ENCODE measurements around the gene ALKBH5. TPM values are rescaled to one million over a fixed set of nuclear protein-coding genes. Genes with fewer than 3 reads are reported as not detected.

Gene ALKBH5
- total RNA-seq, 4 donors from 2014 or later, result 188 to 271 (median 224) TPM

GRCh38 chr17:18187226-18187625 lies 3.6 kb downstream of the ALKBH5 start:
- no peaks in the 10 kb centered on the region for H3K9me3 ChIP-seq
- in situ Hi-C loops (cut with MboI; ENCODE audit: low sequenced_read_pairs in 4 of 4) (no loop called here), intact Hi-C loops (cut with DNase I; ENCODE audit: low total_unique reads) (loop anchor here (10.0 kb wide), 1 partner anchor 342 kb away; no protein-coding TSS in a partner anchor)
- peak overlapping the region; percentile 89 to 97 (median 95) for H3K27ac ChIP-seq
- ATAC-seq, result no peak
- no peak for TF ChIP-seq POLR2A (IDR thresholded peaks at IDR 0.05)
- H3K4me1 ChIP-seq, result peaks cover 77 to 78% of the 10 kb centered on the region in 2 donors
- DNase-seq, result no peak
- H3K4me3 ChIP-seq, result peak overlapping the region; percentile 74 to 100 (median 88)
- no peaks in the 10 kb centered on the region for H3K36me3 ChIP-seq
- no peaks in the 10 kb centered on the region for H3K27me3 ChIP-seq

- in situ Hi-C loops (cut with MboI; ENCODE audit: low sequenced_read_pairs in 4 of 4) (no loop called here), intact Hi-C loops (cut with DNase I; ENCODE audit: low total_unique reads) (loop anchor here (10.0 kb wide), 1 partner anchor 343 kb away; no protein-coding TSS in a partner anchor)
- Histone ChIP-seq H3K4me1 (peaks cover 78 to 81% of the 10 kb centered on the region in 2 donors), H3K36me3 (no peaks in the 10 kb centered on the region), H3K27ac (peak overlapping the region; percentile 89 to 97 (median 95)), H3K9me3 (no peaks in the 10 kb centered on the region), H3K27me3 (no peaks in the 10 kb centered on the region), H3K4me3 (peak overlapping the region; percentile 74 to 100 (median 88))
- ATAC-seq (no peak), DNase-seq (no peak)
- no peak for TF ChIP-seq POLR2A (IDR thresholded peaks at IDR 0.05)
- TF ChIP-seq CTCF (IDR thresholded peaks at IDR 0.05 in 4 of 5, conservative IDR thresholded peaks at IDR 0.05 in 1 of 5), result no peak
These were observed 4.5 kb downstream of the ALKBH5 start for GRCh38 chr17:18187821-18188761.

DNA sequence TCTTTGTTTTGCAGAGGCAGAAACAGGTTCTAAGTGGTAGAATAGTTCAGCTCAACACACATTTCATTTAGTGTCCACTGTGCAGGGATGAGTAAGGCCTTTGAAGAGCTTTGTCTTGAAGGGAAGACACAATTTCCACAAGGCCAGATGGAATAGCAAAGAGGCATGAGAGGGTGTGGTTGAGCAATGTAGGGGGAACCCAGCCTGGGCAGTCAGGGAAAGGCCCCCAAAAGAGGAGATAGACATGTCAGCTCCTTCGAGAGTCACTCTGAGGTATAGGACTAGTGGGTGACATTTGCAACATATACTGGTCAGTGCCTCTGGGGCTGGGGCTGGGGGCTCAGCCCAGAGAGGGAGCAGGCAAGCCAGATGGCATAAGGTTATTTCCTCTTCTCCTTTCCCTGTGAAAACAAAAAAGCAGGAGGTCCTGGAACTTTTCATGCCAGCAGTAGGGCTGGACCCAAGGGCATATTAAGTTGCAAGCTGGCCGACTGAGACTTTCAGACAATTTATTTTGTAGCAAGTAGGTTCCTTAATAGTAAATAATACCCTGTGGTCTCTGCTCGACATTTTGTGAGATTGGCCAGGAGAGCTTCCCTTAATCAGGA lies 7.1 kb downstream of the ALKBH5 start:
- no peak for DNase-seq
- intact Hi-C loops (cut with DNase I; ENCODE audit: low total_unique reads) (no loop called here), in situ Hi-C loops (cut with MboI; ENCODE audit: low sequenced_read_pairs in 4 of 4) (no loop called here)
- Histone ChIP-seq H3K4me1 (peaks cover 78 to 98% of the 10 kb centered on the region in 2 donors), H3K27me3 (no peaks in the 10 kb centered on the region), H3K36me3 (peaks cover 0 to 8% of the 10 kb centered on the region in 2 donors), H3K4me3 (peak overlapping the region in 3 of 4 donors; percentile 4 to 9 (median 8)), H3K27ac (peak overlapping the region; percentile 59 to 97 (median 92)), H3K9me3 (no peaks in the 10 kb centered on the region)
- no peak for ATAC-seq
- no peak for TF ChIP-seq CTCF (IDR thresholded peaks at IDR 0.05 in 4 of 5, conservative IDR thresholded peaks at IDR 0.05 in 1 of 5)
- TF ChIP-seq POLR2A (IDR thresholded peaks at IDR 0.05), result no peak

- ATAC-seq (peak in 1 of 2 donors; percentile 9), DNase-seq (no peak)
- intact Hi-C loops (cut with DNase I; ENCODE audit: low total_unique reads), result no loop called here
- TF ChIP-seq CTCF (IDR thresholded peaks at IDR 0.05 in 4 of 5, conservative IDR thresholded peaks at IDR 0.05 in 1 of 5) (no peak), POLR2A (IDR thresholded peaks at IDR 0.05) (no peak)
- in situ Hi-C loops (cut with MboI; ENCODE audit: low sequenced_read_pairs in 4 of 4), result no loop called here
- H3K4me1 ChIP-seq, result peaks cover 72 to 97% of the 10 kb centered on the region in 2 donors
- no peaks in the 10 kb centered on the region for H3K9me3 ChIP-seq
- H3K27me3 ChIP-seq, result no peaks in the 10 kb centered on the region
- peaks cover 0 to 13% of the 10 kb centered on the region in 2 donors for H3K36me3 ChIP-seq
- H3K4me3 ChIP-seq, result peak overlapping the region in 2 of 4 donors; percentile 4 to 8
- H3K27ac ChIP-seq, result peak overlapping the region; percentile 59 to 97 (median 92)
These were observed 7.6 kb downstream of the ALKBH5 start for GRCh38 chr17:18191236-18191667.

- Histone ChIP-seq H3K27me3 (no peaks in the 10 kb centered on the region), H3K27ac (peak overlapping the region; percentile 59 to 97 (median 92)), H3K36me3 (peaks cover 0 to 20% of the 10 kb centered on the region in 2 donors), H3K9me3 (no peaks in the 10 kb centered on the region), H3K4me3 (no peak overlapping the region), H3K4me1 (peaks cover 67 to 97% of the 10 kb centered on the region in 2 donors)
- DNase-seq (no peak), ATAC-seq (no peak)
- intact Hi-C loops (cut with DNase I; ENCODE audit: low total_unique reads), result no loop called here
- TF ChIP-seq CTCF (IDR thresholded peaks at IDR 0.05 in 4 of 5, conservative IDR thresholded peaks at IDR 0.05 in 1 of 5), result peak in 1 of 5 experiments; percentile 33
- TF ChIP-seq POLR2A (IDR thresholded peaks at IDR 0.05), result no peak
- in situ Hi-C loops (cut with MboI; ENCODE audit: low sequenced_read_pairs in 4 of 4), result no loop called here
These were observed 8.3 kb downstream of the ALKBH5 start for GRCh38 chr17:18191967-18192366.
